Measurements from ENCODE around the gene IPO4. TPM values are rescaled to one million over a fixed set of nuclear protein-coding genes. Genes with fewer than 3 reads are reported as not detected.

The IPO4 gene
- total and polyA plus RNA-seq, 2 of the 13 experiments (the other 11 are each of a cell fraction or from before 2014, with no cell fraction given), result 39.0 to 179 TPM

- DNase-seq (ENCODE audit: low spot score), result no peak
- BruUV-seq (replicated peaks), result no TSS peak
- ChIA-PET CTCF (ENCODE audit: low intra/inter-chr PET ratio, low total read pairs) (no interaction called here), POLR2A (interaction anchor here (1.0 to 6.7 kb wide), 10 partner anchors 12 to 83 kb away, joined by 3 to 65 read pairs (median 6); partner anchors contain the start of genes DCAF11, EMC9, IPO4 and IRF9)
- Histone ChIP-seq H3K4me2 (ENCODE audit: low read depth, low read length) (no peak overlapping the region), H3K27ac (ENCODE audit: extremely low read length, insufficient read depth, low read length) (no peak overlapping the region), H3K9ac (ENCODE audit: insufficient read depth, low read depth, low read length) (no peak overlapping the region), H3K9me3 (ENCODE audit: low read length) (no peaks in the 10 kb centered on the region), H3K36me3 (replicated peaks in 1 of 2; ENCODE audit: control insufficient read depth in 1 of 2, insufficient read depth in 2 of 2, low read length in 2 of 2) (peaks cover 37 to 40% of the 10 kb centered on the region in 2 experiments), H3K4me1 (ENCODE audit: insufficient read depth, low read length) (no peaks in the 10 kb centered on the region), H3K4me3 (replicated peaks in 1 of 3; ENCODE audit: insufficient read depth in 1 of 3, low read depth in 2 of 3, low read length in 3 of 3) (no peak overlapping the region), H3K79me2 (ENCODE audit: insufficient read depth, low read length) (no peaks in the 10 kb centered on the region), H4K20me1 (ENCODE audit: insufficient read depth, low read length) (no peaks in the 10 kb centered on the region), H3K27me3 (ENCODE audit: control insufficient read depth in 1 of 2, insufficient read depth in 2 of 2, low read length in 2 of 2) (no peaks in the 10 kb centered on the region), H2AFZ (ENCODE audit: low read length) (no peak overlapping the region)
- in situ Hi-C loops (cut with HindIII; ENCODE audit: extremely low pct_ligation_motif_present, low pct_unique_long_range_greater_than_20kb), result no loop called here
- FAIRE-seq, result peak; percentile 15
- 95% methylated on average over 5 of the region's 5 CpGs for WGBS (ENCODE audit: low lambda C conversion rate)
- intact Hi-C loops (cut with micrococcal nuclease; ENCODE audit: unreplicated experiment), result no loop called here
- ATAC-seq, result no peak
- TF ChIP-seq RXRA (CRISPR knock-in tag; IDR thresholded peaks at IDR 0.05) (0 out of 2 replicates have a peak, but pooled peaks have one; percentile 7), KDM2A (CRISPR knock-in tag; IDR thresholded peaks at IDR 0.05; ENCODE audit: borderline replicate concordance, low read depth) (no peak), ZKSCAN5 (CRISPR knock-in tag; IDR thresholded peaks at IDR 0.05) (no peak), SSRP1 (CRISPR knock-in tag; IDR thresholded peaks at IDR 0.05) (peak; percentile 86; the same call in 1 of the 2 replicates), FOXC1 (CRISPR knock-in tag; IDR thresholded peaks at IDR 0.05; ENCODE audit: borderline replicate concordance) (0 out of 2 replicates have a peak, but pooled peaks have one; percentile 22), NONO (IDR thresholded peaks at IDR 0.05) (no peak), NONO (CRISPR knock-in tag; conservative IDR thresholded peaks at IDR 0.05) (no peak), GFI1 (CRISPR knock-in tag; IDR thresholded peaks at IDR 0.05; ENCODE audit: borderline replicate concordance) (no peak), ZNF788 (CRISPR knock-in tag; IDR thresholded peaks at IDR 0.05; ENCODE audit: borderline replicate concordance) (no peak), DMTF1 (CRISPR knock-in tag; IDR thresholded peaks at IDR 0.05) (no peak), TMF1 (CRISPR knock-in tag; IDR thresholded peaks at IDR 0.05; ENCODE audit: low read depth) (no peak), EED (CRISPR knock-in tag; IDR thresholded peaks at IDR 0.05) (no peak), ZNF883 (CRISPR knock-in tag; IDR thresholded peaks at IDR 0.05; ENCODE audit: not compliant biosample characterization) (no peak), ZMYM3 (CRISPR knock-in tag; IDR thresholded peaks at IDR 0.05) (no peak), CHD2 (IDR thresholded peaks at IDR 0.05; ENCODE audit: low read depth, low read length) (no peak), PRDM15 (CRISPR knock-in tag; IDR thresholded peaks at IDR 0.05) (no peak), FOXA1 (IDR thresholded peaks at IDR 0.05) (no peak), FOXA1 (CRISPR knock-in tag; IDR thresholded peaks at IDR 0.05) (no peak), PCBP2 (optimal IDR thresholded peaks at IDR 0.05; ENCODE audit: low read depth, low read length, poor library complexity, severe bottlenecking) (no peak), TEAD3 (CRISPR knock-in tag; optimal IDR thresholded peaks at IDR 0.05; ENCODE audit: borderline replicate concordance) (no peak), ZC3H4 (CRISPR knock-in tag; IDR thresholded peaks at IDR 0.05; ENCODE audit: borderline replicate concordance) (peak; percentile 28; the same call in 1 of the 2 replicates), HNRNPH1 (optimal IDR thresholded peaks at IDR 0.05; ENCODE audit: low read depth, low read length) (no peak), MTF1 (CRISPR knock-in tag; IDR thresholded peaks at IDR 0.05) (no peak)
Observed at GRCh38 chr14:24176599-24176998, 12.0 kb downstream of the IPO4 start.

Data from HepG2 (cell line).